Astrocyte (in vitro differentiated cells and primary cell): Measurements from ENCODE around the gene PPFIA1.

ENCODE experiments used
- CTCF ChIP-seq: IDR thresholded peaks from 2 replicates; pipeline ENCODE4 v1.5.1; 2011; ENCODE audit warnings: low read depth, mild to moderate bottlenecking, inconsistent platforms, low read length, moderate library complexity; ENCODE audit not compliant: insufficient read depth
- EZH2 ChIP-seq: IDR thresholded peaks from 2 replicates; pipeline ENCODE4 v1.6.1; 2012; ENCODE audit warnings: mild to moderate bottlenecking, low read length, inconsistent platforms; ENCODE audit not compliant: insufficient read depth

DNA sequence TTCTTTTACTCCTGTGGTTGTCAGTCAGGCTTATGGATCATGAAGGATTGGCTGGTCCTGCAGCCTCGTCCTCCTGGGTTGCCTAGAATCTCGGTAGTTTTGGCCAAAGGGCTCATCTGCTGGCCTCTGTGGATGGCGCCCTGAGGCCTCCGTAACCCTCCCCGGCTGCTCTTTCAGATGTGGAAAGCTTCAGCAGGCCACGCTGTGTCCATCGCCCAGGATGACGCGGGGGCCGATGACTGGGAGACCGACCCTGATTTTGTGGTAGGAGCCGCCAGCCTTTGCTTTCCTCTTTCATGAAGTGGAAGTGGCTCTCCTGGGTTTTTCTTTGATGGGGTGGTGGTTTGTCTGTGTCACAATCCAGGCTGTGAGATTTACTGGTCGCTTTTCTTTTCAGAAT is 136.6 kb downstream of the PPFIA1 start:
- TF ChIP-seq CTCF = no peak
- TF ChIP-seq EZH2 = no peak
